Hematopoietic multipotent progenitor cell treated with erythropoietin and hydrocortisone succinate and interleukin-3 and kit ligand, for 17 days (in vitro differentiated cells): ENCODE measurements around the gene GM2A.
"Not testable (repeated sequence)": the region's sequence is repeated elsewhere in the genome, so short reads cannot be mapped to it uniquely, and the experiment has no call there.

ENCODE experiments used
- DNase-seq: peaks from one replicate; pipeline ENCODE4 v3.0.0-alpha.2; 2015; ENCODE audit warnings: low spot score

Gene GM2A

GRCh38 chr5:151228986-151229385, 24.0 kb upstream of the GM2A start:
- DNase-seq, result no peak

DNA sequence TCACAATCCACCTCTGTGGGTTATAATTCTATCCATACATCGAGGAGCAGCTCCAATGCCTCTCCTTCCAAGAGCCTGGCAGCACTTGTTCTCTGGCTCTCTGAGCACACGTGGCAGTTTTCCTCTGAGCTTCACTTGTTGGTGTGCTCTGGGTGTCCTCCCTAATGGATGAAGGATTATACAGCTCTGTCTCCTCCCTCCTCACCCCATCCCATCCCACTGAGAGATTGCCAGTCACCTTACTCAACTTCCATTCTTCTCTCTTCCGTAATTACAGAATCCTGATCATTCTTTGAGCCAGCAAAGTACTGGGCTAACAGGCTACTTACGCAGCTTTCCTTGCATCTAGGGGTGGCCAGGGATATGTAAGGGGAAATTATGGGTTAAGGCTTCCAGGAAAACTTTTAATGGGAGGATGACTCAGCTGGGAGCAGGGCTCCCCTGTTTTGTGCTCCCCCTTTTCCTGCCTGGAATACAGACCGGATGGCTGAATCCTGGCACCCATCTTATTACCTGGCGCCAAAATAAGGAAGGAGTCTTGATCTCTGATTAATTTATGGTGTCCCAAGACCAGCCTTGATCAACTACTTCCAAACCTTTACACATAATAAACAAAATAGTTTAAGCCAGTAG, 22.8 kb upstream of the GM2A start:
- DNase-seq, result no peak

- DNase-seq, result no peak
Observed at GRCh38 chr5:151231359-151231758, 21.6 kb upstream of the GM2A start.

- DNase-seq, result no peak
Observed at GRCh38 chr5:151233616-151234085, 19.3 kb upstream of the GM2A start.

DNA sequence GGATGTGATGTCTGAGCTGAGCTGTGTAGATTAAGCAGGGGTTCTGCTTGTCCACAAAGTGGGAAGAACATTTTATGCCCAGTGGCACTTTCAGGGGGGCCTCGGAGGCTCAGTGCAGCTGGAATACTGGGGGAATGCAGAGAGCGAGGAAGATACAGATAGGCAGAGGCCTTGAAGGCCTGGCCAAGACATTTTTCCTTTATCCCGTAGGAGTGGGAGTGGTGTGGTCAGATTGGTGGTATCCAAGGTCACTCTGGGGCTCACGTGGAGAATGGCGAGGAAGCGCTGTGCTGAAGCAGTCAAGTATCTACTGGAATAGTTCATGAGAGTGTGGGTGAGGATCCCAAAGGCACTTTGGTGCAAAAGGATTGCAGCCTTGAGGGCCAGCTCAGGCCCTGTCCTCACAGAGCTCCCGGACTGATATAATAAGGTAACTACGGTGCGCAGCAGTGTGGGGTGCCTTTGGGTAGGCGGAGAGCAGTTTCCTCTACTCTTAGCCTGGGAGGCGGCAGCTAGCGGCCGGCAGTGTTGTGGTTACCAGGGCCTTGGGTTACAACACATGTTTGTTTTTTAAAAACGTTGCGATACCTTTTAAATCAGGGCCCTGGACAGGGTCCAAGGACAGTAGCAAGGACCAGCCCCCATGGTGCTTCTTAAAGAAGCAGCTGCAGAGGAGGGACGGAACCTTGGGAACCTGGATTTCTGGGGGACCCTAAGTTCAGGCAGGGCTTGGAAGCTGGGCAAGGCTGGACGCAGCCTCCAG, 18.3 kb upstream of the GM2A start:
- no peak for DNase-seq

GRCh38 chr5:151235239-151235571, 17.8 kb upstream of the GM2A start:
- not testable (repeated sequence) for DNase-seq

DNA sequence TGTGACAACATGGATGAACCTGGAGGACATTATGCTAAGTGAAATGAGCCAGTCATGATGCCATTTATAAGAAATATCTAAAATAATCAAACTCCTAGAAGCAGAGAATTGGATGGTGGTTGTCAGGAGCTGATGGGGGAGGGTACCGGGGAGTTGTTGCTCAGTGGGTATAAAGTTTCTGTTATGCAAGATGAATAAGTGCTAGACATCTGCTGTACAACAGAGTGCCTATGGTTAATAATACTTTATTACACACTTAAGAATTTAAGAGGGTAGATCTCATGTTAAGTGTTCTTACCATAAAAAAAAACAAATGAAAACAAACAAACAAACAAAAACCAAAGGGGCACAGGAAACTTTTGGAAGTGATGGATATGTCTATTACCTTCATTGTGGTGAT, 16.1 kb upstream of the GM2A start:
- no peak for DNase-seq

DNA sequence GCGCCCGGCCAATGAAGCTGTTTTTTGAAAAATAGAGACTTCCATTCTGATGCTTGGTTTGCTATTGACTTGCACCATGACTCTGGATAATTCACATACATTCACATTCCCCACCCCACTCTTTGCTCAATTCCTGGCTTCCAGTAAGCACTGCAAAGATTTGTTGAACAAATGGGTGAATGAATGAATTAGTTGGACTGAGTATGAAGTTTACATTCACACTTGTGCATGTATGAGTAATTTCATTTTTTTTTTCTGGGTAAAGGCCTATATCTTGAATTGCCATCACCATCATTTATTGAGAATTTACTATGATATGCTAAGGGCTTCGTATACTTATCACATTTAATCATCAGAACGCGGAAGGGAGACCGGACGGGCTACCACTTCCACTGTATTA, 15.3 kb upstream of the GM2A start:
- DNase-seq, result no peak

DNA sequence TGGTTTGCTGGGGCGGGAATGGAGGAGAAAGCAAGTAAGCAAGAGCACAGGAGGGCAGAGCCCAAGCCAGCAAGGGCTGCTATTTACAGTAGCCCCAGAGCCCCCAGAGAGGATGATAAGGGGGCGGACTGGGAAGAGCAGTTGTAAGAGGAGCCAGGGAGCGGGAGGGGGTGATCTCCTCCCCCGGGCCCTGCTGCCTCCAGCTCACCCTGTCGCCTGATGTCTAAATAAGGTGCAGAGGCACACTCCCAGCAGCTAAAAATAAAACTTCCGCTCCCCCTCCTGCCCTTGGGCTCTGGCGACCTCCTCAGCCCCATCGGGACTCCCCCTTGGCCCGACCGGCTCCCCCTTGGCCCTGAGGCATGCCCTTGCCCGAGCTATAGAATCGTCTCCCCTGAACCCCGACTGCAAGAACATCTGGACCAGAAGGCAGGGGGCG, 14.7 kb upstream of the GM2A start:
- DNase-seq, result no peak

DNA sequence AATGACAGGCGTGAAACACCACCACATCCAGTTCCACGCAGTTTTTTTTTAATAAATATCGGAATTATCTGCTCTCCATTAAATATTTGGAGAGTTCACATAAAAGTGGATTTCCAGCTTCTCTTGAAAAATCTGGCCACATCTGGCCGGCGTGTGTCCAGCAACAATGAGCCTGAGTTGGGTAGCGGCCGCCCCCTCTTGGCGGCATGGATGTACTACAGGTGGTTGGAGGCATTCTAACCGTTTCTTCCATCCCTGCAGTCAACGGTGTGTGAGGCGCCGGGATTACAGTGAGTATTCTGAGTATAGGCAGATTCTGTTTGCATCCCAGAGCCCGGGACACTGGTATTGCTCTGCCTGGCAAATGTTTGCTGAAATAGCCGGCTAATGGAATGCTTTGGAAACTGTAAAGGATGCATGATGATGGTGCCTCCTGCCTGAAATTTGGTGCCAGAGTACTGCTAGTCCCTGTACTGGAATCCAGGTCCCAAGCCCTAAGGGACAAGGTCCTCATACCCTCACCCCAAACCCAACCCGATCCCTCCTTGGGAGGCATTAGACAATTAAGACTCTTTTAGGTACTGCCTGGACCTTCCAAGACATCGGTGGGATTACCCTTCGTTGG, 13.6 kb upstream of the GM2A start:
- peak; percentile 78 for DNase-seq

DNA sequence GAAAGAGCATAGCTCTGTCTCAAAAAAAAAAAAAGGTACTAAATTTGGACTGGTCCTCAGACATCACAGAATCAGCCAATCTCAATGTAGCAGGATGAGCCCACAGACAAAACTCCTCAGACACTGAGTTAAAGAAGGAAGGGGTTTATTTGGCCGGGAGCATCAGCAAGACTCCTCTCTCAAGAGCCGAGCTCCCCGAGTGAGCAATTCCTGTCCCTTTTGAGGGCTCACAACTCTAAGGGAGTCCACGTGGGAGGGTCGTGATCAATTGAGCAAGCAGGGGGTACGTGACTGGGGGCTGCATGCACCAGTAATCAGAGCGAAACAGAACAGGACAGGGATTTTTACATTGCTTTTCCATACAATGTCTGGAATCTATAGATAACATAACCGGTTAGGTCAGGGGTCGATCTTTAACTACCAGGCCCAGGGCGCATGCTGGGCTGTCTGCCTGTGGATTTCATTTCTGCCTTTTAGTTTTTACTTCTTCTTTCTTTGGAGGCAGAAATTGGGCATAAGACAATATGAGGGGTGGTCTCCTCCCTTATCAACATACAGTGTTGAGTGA, 12.6 kb upstream of the GM2A start:
- not testable (repeated sequence) for DNase-seq

DNA sequence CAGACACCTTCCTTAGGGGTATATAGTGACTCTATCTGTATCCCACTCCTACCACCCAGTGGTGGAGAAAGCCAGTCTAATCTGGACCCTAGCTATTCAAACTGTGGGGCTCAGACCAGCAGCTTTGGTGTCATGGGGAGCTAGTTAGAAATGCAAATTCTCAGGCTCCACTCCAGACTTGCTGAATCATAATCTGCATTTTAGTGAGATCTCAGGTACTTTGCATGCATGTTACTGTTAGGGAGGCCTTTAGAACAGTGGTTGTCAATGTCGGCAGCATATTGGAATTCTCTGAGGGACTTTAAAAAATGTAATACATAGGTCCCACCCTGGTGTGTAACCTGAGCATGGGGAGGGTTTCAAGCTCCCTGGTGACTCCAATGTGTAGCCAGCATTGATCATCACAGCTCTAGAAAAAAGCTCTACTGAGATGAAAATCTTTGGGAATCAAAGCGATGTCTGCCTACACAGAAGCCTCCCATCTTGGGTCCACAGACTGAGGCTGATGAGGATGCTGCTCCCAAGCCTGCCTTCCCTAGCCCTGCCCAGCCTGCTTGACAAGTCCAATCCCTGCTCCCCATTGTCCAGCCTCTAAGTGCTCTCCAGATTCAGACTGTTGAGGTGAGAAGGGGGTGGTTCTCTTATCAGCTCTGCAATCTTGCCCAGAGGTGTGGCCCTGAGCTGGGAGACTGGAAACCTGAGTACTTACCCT, 11.9 kb upstream of the GM2A start:
- DNase-seq, result no peak

- no peak for DNase-seq
Observed at GRCh38 chr5:151243127-151243526, 9.9 kb upstream of the GM2A start.

GRCh38 chr5:151243564-151243963, 9.4 kb upstream of the GM2A start:
- no peak for DNase-seq

GRCh38 chr5:151244206-151244605, 8.8 kb upstream of the GM2A start:
- DNase-seq, result no peak

- DNase-seq, result no peak
Observed at GRCh38 chr5:151245680-151246219, 7.2 kb upstream of the GM2A start.

DNA sequence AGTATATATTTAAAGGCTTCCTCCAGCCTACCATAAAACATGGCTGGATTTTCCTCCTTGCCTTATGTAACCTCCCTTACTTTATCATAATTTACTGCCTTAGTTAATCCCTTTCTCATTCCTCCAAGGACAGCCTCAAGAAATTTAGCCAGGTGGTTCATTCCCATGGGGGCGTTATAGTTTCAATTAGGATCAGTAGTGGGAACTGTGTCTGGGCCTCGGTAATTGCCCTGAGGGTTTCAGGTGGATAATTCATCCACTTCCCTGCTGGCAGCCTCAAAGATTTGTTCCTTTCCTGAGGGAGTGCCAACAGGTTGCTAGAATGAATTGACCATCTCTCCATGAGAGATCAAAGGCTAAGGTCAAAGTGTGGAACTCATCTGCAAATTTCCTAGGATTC, 4.3 kb upstream of the GM2A start:
- no peak for DNase-seq

- no peak for DNase-seq
Observed at GRCh38 chr5:151249281-151249680, 3.7 kb upstream of the GM2A start.

GRCh38 chr5:151250346-151251000, 2.5 kb upstream of the GM2A start:
- DNase-seq, result no peak

DNA sequence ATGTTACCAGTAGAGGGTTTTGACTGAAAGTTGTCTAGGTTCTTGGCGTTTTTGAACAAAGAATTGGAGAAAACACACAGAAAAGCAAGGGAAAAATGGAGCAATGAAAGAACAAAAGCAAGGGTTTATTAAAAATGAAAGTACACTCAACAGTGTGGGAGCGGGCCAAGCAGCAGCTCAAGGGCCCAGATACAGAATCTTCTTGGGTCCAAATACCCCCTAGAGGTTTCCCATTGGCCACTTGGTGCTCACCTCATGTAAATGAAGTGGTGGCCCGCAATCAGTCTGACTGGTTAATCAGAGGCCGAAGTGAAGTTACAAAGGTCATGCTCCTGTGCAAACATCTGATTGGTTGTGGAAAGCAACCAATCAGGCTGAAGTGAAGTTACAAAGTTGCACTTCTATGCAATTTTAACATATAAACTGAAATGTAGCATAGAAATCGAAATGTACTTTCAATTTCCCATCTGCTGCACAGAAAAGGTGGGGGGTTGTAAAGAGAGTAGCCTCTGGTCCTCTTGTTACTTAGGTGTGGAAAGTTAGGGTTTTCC, 1.9 kb upstream of the GM2A start:
- DNase-seq, result no peak

DNA sequence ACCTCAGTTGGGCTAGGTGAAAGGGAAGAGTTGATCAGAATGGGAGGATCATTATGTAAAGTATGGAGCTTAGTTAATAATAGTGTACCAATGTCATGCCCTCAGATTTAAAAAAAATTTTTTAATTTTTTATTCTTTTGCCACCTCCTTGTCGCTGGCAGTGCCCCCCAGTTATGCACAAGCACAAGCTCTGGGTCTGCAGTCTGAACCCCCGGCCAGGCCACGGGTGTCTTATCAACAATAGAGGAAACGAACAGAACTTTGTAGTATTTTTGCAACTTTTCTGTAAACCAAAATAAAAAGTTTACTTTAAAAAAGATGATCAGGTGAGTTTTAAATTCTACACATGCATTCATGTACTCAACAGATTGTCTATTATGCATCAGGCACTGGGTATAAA, 1.4 kb upstream of the GM2A start:
- no peak for DNase-seq
